Kasumi-1 (cell line): ENCODE measurements around the gene SPINK4.

ENCODE experiments used
- DNase-seq, 2 experiments: peaks; one replicate each; lab custom pipeline; 2025; lab: John Stamatoyannopoulos, UW

The SPINK4 gene

GRCh38 chr9:33257276-33257675 is 17.3 kb downstream of the SPINK4 start:
- DNase-seq: no peak

- DNase-seq: no peak
Measured at GRCh38 chr9:33260372-33260771, 20.4 kb downstream of the SPINK4 start.

- DNase-seq: peak; percentile 21 to 26
Measured at GRCh38 chr9:33263131-33264002, 23.4 kb downstream of the SPINK4 start.

- DNase-seq: peak in 1 of 2 experiments; percentile 35
Measured at GRCh38 chr9:33264003-33264472, 24.1 kb downstream of the SPINK4 start.

DNA sequence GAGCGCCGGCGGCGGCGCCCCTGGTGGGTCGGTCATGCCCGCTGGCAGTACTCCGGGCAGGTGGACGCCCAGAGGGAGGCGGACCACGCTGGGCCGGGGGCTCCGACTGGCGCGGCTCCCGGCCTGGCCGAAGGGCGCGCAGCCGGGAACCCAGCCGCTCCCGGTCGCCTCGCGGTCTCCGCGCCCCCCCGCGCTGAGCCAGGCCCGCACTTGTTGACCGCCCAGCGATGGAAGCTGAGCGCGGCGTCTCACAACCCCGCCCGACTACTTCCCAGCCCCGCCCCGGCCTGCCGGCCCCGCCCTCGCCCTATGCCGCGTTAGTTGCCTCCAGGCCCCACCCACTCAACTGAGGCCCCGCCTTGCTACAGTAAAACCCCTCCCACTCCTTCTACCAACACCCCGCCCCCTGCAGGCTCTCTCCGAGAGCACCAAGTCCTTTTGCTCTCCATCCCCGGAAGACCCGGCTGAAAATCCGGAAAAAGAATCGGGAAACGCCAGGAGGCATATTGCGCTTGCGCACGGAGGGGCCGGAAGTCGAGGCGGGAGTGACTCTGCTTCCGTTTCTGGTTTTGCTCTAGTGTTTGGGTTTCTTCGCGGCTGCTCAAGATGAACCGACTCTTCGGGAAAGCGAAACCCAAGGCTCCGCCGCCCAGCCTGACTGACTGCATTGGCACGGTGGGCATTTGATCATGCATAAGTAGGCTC is 24.7 kb downstream of the SPINK4 start, which contains the start of the genes BAG1 and CHMP5:
BAG1 (minus strand) TSS at position 236 of the 705 bp plus-strand sequence.
CHMP5 (plus strand) TSS at position 577 of the 705 bp plus-strand sequence; CDS start at position 607, 30 bp downstream.
- peak; percentile 99 for DNase-seq

DNA sequence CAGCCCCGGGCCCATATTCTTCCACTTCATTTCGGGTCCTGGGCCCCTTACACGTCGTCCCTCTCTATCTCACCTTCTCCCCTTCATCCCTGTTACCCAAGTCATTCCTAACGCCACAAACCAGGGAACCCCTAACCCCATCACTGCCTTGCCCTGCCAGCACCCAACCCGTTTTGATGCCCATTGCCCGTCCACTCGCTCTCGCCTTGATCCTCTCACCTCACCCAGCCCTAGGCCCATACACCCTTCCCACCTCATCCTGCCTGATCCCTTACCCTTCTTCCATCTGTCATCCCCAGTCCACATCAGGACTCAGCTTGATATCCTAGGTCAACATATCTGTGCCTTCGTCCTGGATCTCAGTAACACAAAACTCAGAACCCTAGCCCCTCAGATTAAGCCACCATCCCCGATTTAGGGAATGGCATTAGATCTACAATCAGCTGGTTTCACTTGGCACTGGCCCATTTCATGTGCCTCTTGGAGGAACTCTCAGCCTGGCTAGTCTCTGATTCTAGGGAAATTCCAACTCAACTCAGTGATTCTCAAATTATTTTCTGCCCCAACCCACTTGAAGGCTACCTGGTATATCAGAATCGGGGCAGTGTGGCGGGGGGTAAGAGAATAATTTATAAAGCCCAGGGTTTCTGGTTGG is 25.4 kb downstream of the SPINK4 start:
- no peak for DNase-seq

DNA sequence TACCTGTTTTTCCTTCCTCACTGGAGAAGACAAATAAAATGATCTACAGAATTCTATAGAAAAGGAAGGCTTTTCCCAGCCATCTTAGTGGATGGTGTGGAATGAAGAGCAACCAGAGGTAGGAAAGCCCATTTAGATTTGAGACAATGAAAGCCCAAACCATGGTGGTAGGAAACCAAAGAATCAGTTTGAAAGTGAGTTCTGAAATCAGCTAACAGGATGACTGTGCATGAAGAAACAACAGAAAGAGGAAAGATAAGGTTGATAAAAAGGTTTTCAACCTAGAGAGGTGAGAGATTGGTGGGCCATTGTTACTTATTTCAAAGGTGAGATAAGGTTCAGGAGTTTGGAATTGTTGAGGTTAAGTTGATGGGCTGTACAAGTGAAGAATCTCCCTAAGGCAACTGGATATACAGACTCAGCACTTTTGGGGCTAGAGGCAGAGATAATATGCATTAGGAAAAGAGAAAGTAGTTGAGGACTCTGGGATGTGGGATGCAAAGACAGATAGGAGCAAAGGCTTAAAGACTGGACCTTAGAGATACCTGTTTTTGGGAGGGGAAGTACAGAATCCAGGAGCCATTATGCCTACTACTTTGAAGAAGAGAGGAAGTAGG is 27.3 kb downstream of the SPINK4 start:
- no peak for DNase-seq

DNA sequence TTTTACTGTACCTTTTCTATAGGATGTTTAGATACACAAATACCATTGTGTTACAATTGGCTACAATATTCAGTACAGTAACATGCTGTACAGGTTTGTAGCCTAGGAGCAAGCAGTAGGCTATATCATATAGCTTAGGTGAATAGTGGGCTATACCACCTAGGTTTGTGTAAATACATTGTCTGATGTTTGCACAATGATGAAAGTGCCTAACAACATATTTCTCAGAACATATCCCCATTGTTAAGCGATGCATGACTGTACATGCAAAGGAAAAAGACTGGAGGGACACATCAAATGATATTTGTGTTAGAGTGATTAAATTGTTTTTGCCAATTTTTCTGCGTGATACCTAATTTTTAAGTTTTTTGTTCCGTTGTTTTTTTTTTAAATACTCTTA is 30.2 kb downstream of the SPINK4 start:
- DNase-seq: no peak

- DNase-seq: no peak
Measured at GRCh38 chr9:33272061-33272460, 32.1 kb downstream of the SPINK4 start.

- no peak for DNase-seq
Measured at GRCh38 chr9:33273266-33273971, 33.5 kb downstream of the SPINK4 start.

DNA sequence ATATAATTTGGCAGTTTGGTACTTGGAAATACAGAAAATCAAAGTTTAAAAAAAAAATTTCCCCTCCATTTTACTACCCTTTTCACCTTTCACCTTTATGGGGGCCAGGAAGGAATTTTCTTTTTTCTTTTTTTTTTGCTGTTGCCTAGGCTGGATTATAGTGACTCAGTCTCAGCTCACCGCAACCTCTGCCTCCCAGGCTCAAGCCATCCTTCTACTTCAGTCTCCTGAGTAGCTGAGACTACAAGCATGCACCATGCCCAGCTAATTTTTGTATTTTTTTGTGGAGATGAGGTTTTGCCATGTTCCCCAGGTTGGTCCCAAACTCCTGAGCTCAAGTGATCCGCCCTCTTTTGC is 34.0 kb downstream of the SPINK4 start:
- DNase-seq: no peak

DNA sequence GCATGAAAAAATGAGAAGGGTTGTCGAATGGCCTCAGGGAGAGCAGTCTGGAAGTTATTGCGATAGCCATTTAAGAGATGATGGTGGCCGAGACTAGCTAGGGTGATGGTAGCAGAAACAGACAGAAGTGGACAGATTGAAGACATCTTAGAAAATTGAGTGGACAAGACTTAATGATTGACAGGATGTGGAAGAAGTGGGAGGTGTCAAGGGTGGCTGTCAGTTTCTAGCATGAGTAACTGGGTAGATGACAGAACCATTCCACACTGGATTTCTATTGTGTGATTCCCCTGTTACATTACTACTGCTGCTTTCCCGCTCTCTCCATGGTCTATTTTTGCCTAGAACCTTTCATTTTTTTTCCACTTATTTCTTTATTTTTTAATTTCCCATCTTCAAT is 37.5 kb downstream of the SPINK4 start:
- no peak for DNase-seq

DNA sequence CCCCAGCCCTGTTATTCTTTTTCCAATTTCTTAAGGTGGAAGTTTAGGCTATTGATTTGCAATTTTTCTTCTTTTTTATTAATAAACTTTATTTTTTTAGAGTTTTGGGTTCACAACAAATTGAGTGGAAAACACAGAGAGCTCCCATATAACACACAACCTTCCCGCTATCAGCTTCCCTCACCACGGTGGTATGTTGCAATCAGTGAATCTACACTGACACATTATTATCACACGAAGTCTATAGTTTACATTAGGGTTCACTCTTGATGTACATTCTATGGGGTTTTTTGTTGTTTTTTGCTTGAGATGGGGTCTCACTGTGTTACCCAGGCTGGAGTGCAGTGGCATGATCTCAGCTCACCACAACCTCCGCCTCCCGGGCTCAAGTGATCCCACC is 45.5 kb downstream of the SPINK4 start:
- no peak for DNase-seq

DNA sequence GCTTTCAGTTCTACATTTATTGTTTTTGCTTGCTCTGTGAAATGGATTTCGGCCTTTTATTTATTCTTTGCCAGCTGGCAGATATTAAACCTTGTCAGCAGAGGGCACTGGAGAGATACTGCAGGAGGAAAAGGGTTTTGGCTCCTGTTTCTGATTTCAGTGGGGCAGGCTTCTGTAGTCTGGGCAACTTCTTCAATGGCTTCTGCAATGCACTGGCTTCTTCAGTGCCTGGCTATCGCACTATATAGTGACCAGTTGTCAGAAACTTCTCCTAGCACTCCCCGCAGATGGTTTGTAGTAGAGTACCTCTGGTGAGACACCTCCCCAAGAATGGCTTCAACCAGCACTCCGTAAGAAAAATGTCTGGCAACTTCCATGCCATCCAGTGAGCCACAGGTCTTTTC is 47.1 kb downstream of the SPINK4 start:
- peak; percentile 86 to 91 for DNase-seq

- DNase-seq: no peak
Measured at GRCh38 chr9:33288235-33288634, 48.3 kb downstream of the SPINK4 start.

GRCh38 chr9:33288828-33289483 is 49.0 kb downstream of the SPINK4 start:
- no peak for DNase-seq

DNA sequence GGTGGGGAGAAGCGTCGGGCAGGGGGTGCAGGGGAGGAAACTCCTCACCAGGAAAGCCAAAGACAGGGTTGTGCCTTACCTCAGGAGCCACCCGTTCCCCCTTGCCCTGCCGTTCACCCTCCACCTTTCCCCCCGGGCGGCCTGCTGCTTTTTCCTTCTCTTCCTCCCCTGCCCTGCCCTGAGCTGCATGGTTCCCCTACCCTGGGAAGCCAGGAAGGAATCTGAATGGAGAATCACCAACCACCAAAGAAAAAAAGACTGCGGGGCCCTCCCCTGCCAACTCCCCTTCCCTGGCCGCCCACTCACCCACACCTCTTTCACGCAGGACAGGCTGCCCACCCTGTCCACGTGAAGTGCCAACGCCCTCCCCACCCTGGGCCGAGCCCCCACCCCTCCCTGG is 49.5 kb downstream of the SPINK4 start:
- no peak for DNase-seq

DNA sequence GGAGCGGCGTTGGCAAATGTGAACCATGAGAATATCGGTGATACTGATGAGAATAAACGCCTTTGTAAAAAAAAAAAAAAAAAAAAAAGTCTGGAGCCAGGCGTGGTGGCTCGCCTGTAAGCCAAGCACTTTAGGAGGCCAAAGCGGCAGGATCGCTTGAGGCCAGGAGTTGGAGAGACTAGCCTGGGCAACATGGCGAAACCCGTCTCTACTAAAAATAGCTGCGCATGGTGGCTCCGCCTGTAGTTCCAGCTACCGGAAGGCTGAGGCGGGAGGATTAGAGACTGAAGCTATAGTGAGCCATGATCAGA is 49.9 kb downstream of the SPINK4 start:
- no peak for DNase-seq

DNA sequence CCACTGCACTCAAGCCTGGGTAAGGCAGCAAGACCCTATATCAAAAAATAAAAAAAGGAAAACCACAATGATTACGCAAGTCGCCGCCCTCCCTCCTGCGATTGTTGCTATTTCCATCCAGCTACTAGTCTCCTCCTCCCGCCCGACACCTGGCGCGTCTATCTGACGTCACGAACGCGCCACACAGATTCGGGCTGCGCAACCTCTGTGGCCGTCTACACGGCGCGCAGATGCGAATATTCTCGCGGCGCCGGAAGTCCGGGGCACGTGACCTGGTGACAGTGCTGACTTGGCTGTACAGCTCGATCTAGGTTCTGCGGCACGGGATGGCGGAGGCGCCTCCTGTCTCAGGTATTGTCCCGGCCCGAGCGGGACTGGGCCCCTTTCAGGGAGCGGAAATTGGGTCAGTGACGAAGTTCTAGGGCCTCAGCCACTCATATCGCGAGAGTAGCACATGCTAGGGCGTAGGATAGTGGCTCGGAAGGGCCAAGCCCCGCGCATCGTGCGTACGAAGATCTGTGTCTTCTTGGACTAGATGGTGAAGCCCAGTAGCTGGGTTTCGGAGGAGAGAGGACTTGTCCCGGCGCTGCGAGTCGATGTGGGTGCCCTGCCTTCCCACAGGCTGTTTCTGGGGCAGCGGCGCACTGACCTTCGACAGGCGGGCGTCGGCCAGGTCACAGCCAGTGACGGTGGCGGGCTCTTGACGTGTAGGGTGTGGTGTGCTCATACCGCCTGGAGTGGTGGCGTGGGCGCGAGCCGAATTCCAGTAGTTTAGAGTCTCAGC is 50.5 kb downstream of the SPINK4 start, which contains the start of gene NFX1:
NFX1 (plus strand) TSS at position 270 of the 784 bp plus-strand sequence; CDS start at position 327, 57 bp downstream.
- peak; percentile 97 to 98 for DNase-seq

GRCh38 chr9:33291031-33291397 is 51.0 kb downstream of the SPINK4 start:
- peak in 1 of 2 experiments; percentile 28 for DNase-seq
